Colon (tissue), 2 donors: ENCODE results near the gene PRND.
"Not testable (repeated sequence)": the region's sequence is repeated elsewhere in the genome, so short reads cannot be mapped to it uniquely, and the experiment has no call there.

Source experiments
- FAIRE-seq: peaks from 2 replicates; lab custom pipeline; 2012; peaks lifted over from hg19 to GRCh38; lab: Jason Lieb, UNC
- donor health status: control.
- donor health status: control.

Gene PRND

DNA sequence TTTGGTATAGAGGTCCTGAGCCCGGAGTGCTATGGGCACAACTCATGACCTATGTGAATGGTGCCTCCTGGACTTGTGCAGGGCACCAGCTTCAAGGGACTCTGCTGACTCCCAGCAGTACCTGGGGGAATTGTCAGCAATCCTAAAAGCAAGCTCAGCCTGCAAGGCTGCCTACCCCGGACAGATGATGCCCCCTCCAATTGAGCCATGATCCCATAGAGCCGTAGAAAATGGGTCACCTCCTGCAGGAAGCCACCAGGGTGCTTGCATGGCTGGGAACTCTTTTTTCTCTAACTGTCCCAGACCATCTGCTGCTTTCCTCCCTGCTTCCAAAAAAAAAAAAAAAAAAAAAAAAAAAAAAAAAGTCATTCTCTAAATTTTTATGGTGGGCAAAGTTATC is 12.9 kb upstream of the PRND start:
- FAIRE-seq: no peak

GRCh38 chr20:4709261-4710105 is 12.2 kb upstream of the PRND start:
- FAIRE-seq: no peak

DNA sequence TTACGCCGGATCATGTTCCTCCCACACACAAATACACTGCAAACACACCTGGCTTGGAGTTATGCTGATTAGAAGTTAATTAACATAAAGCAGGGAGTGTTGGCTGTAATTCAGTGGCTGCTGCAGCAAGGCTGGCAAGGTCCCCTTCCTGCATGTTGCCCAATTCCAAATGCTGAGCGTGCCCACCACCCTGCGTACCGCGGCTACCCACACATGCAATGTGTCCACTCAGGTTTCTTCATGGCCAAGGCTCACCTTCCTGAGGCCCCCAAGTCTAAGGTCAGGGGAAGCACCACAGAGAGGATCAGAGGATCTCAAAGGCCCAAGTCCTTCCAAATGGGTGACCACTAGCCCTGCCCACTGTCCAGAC is 11.6 kb upstream of the PRND start:
- no peak for FAIRE-seq

DNA sequence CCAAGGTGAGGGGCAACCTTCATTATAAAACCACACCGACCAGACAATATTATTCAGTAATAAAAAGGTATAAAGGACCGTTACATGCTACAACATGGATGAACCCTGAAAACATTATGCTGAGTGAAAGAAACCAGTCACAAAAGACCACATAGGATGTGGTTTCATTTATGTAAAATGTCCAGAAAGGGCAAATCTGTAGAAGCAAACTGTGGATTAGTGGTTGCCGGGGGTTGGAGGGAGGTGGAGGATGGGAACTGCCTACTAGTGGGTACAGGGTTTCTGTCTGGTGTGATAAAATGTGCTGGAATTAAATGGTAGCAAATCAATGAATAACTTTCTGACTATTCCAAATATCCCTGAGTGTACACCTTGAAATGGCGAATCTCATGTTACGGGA is 10.2 kb upstream of the PRND start:
- FAIRE-seq: no peak

- FAIRE-seq: no peak
Measured at GRCh38 chr20:4713401-4713800, 8.3 kb upstream of the PRND start.

GRCh38 chr20:4714818-4715217 is 6.9 kb upstream of the PRND start:
- no peak for FAIRE-seq

DNA sequence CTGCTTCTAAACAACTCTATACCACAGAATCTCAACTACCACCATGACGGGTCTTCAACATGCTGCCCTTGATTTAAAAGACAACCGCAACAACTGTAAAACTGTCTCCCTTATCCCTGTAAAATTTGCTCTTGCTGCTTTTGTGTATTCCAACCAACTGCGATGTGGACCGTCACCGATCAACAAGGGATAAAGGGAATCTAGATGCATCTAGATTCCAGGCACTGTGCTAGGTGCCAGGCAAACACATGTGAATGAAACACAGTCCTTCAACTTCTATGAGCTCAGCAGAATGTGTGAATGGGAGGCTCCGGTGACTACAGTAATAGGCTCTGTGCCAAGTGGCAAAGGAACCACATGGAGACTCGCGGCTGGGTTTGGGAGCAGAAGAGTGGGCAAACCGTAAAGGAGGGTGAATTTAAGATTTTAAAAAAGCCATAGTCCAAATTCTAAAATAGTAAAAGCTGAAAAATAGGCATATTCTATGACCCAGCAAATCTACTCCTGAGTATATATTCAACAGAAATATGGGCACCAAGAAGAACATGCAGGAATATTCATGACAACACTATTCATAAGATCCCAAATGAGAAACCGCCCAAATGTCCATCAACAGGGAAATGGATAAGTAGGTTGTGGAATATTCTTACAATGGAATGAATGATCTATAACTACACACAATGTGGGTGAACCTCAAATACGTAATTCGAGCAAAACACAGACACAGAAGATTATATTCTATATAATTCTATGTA is 3.7 kb upstream of the PRND start:
- FAIRE-seq: no peak

DNA sequence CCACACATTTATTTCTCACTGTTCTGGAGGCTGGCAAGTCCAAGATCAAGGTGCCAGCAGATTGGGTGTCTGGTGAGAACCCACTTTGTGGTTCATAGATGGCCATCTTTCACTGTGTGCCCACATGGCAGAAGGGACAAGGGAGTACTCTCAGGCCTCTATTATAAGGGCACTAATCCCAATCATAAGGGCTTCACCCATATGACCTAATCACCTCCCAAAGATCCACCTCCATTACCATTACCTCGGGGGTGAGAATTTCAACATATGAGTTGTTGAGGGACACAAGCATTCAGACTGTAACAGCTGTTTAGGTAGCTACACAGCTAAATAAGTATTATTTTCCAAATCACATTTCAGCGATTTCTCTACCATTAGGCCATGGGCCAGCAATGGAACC is 2.5 kb upstream of the PRND start:
- FAIRE-seq: no peak

GRCh38 chr20:4720041-4720976 is 1.4 kb upstream of the PRND start:
- no peak for FAIRE-seq

- no peak for FAIRE-seq
Measured at GRCh38 chr20:4720977-4721349, 746 bp upstream of the PRND start.

DNA sequence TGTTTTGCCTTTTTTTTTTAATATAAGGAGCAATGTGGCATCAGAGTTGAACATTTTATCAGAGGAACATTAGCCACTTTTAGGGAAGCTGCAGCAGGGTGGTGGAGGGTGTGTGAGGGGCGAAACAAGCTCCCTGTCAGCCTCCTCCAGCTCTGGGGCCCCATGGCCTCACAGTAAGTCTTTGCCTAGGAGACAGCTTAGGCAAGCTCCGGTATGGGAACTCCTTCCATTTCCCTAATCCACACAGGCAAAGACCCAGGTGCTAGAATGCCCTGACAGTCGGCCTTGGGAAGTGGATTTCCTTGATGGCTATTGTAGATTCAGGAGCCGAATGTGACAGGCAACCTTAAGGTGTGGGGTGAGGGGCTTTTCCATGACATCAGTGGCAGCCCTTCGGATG is 862 bp downstream of the PRND start:
- FAIRE-seq: no peak

DNA sequence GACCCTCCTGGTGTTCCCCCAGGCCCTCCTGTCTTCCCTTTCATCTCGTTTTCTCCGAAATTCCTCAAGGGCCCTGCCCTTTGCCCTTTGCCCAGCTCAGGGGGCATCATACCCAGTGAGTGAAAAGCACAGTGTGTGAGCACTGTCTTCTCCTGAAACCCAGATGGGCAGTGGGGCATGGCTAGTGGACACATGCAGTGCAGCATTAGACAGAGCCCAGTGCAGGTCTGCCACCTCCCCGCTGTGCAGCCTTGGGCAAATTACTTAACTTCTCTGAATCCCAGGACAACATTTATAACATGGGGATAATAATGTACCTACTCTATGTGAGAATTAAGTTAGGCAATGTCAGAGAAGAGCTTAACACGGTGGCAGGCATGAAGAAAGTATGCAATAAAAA is 1.3 kb downstream of the PRND start:
- no peak for FAIRE-seq

GRCh38 chr20:4723553-4723952 is 1.8 kb downstream of the PRND start:
- not testable (repeated sequence) for FAIRE-seq

- FAIRE-seq: no peak
Measured at GRCh38 chr20:4724459-4725262, 3.0 kb downstream of the PRND start.

GRCh38 chr20:4725263-4725550 is 3.5 kb downstream of the PRND start:
- no peak for FAIRE-seq

DNA sequence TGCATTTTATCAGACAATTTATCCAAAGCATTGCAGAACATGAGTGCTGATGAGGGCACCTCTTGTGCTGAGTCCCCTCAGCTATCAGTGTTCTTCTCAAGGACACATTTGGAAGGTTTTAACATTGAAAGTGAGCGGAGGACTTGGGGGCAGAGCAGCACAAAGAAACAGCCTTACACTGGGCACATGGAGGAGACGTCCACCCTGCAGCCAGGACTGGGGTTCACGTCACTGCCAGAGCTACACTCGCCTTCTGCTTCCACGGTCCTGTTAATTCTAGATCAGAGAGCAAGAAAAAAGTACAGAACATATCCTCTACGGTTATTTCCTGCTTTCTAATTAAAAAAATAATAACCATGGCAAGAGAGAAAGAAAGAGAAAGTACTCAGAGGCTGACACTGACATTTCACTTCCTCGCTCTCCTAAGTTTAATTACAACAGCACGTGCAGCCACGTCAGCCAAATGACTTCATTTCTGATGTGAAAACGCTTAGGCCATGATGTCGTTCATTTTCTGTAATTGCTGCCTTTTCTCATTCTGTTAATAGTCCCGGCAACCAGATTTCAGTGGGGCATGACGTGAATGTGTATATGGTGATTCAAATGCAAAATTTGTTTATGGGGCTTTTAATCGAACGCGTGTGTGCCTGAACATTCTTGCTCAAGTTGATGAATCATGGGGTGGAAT is 5.1 kb downstream of the PRND start:
- FAIRE-seq: no peak

- FAIRE-seq: no peak
Measured at GRCh38 chr20:4728120-4728760, 6.5 kb downstream of the PRND start.

DNA sequence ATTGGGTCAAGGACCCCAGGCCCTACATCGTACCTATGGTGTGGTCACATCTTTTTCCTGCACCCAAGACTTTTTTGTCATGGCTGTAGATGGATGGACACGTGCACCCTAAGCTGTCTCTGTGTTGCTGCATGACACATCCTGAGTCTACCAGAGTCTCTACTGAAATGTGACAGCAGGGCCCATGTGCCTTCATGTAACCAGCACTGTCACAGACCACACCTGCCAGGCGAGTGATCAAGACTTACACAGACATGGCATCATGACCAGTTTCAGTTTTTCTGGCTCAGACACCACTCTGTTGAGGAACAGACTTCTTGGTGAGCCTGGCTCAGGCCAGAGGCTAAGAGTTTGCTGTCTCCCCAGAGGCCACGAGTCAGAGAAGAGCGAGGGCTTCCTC is 7.6 kb downstream of the PRND start:
- no peak for FAIRE-seq

DNA sequence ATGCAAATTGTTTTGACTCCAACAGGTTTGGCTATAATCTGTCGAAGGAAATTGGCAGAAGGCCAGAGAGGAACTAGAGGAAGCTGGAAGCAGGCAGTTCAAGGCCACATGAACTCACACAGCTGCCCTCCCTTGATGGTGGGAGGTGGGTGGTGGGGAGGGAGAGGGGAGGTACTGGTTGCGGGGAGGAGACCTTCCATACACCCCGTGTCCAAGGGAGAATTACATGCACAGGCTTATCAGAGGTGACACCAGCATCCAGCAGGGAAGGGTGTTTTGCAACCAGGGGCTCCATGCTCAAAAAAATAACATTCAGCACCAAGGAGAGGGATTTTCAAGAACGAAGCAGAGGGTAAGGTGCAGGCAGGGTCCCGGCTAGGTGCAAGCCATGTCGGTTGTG is 9.1 kb downstream of the PRND start:
- no peak for FAIRE-seq

- FAIRE-seq: no peak
Measured at GRCh38 chr20:4736875-4737274, 15.2 kb downstream of the PRND start.
